Osteocyte (in vitro differentiated cells): ENCODE data around the gene JCAD. TPM values are rescaled to one million over a fixed set of nuclear protein-coding genes. Genes with fewer than 3 reads are reported as not detected.

Source experiments
- DNase-seq: peaks from one replicate; pipeline ENCODE4 v3.0.0; 2021; ENCODE audit warnings: mixed read lengths; ENCODE audit not compliant: unreplicated experiment; ENCODE audit errors: extremely low spot score
- H3K27ac Mint-ChIP-seq: one replicate; pipeline ENCODE4 v1.8.0; 2021; ENCODE audit warnings: mild to moderate bottlenecking, mixed read lengths; ENCODE audit not compliant: unreplicated experiment
- H3K27me3 Mint-ChIP-seq: one replicate; pipeline ENCODE4 v1.8.0; 2021; ENCODE audit warnings: mixed read lengths; ENCODE audit not compliant: unreplicated experiment
- H3K36me3 Mint-ChIP-seq: one replicate; pipeline ENCODE4 v1.8.0; 2021; ENCODE audit warnings: mixed read lengths; ENCODE audit not compliant: unreplicated experiment
- H3K4me1 Mint-ChIP-seq: one replicate; pipeline ENCODE4 v1.8.0; 2021; ENCODE audit warnings: mixed read lengths; ENCODE audit not compliant: unreplicated experiment
- H3K4me3 Mint-ChIP-seq: one replicate; pipeline ENCODE4 v1.8.0; 2021; ENCODE audit warnings: mild to moderate bottlenecking, moderate library complexity, mixed read lengths; ENCODE audit not compliant: unreplicated experiment
- H3K9me3 Mint-ChIP-seq: one replicate; pipeline ENCODE4 v1.8.0; 2021; ENCODE audit warnings: mixed read lengths; ENCODE audit not compliant: unreplicated experiment
- total RNA-seq: library from RNA; stranded (reverse); gene quantifications from 2 replicates; pipeline ENCODE4 v1.2.1, GENCODE V29; 2021
- TF ChIP-seq, protein P1 (sequence below): fragments of 200-600 bp; sonication (generic); IDR thresholded peaks from 2 replicates; pipeline ENCODE4 v1.5.0; 2021; ENCODE audit warnings: antibody characterized with exemption, mild to moderate bottlenecking, moderate library complexity

The JCAD gene
- total RNA-seq, 1 donor from 2014 or later = 7.5 TPM

DNA sequence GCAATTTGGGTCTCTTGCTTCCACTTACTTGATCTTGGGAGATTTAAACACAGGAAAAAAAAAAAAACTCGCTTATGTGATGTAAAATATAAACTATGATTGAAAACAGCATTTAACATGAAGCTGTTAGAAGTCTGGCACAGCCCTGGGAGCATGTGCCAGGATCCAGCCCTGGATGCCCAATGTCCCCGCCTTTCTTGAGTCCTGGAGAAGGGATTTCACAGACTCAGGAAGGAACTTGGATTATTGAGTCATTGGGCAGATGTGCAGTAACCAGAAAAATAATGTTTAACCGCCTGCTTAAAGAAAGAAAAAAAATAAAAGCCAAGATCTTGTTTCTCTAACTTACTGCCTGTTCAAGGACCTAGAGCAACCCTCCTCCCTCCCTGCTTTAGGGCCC, 3.7 kb upstream of the JCAD start:
- DNase-seq = no peak
- H3K27ac Mint-ChIP-seq = peak overlapping the region; percentile 74
- H3K27me3 Mint-ChIP-seq = peaks cover 12% of the 10 kb centered on the region
- no peak overlapping the region for H3K4me3 Mint-ChIP-seq
- H3K36me3 Mint-ChIP-seq = no peaks in the 10 kb centered on the region
- peaks cover 21% of the 10 kb centered on the region for H3K4me1 Mint-ChIP-seq
- H3K9me3 Mint-ChIP-seq = no peaks in the 10 kb centered on the region
- TF ChIP-seq, protein P1, sequence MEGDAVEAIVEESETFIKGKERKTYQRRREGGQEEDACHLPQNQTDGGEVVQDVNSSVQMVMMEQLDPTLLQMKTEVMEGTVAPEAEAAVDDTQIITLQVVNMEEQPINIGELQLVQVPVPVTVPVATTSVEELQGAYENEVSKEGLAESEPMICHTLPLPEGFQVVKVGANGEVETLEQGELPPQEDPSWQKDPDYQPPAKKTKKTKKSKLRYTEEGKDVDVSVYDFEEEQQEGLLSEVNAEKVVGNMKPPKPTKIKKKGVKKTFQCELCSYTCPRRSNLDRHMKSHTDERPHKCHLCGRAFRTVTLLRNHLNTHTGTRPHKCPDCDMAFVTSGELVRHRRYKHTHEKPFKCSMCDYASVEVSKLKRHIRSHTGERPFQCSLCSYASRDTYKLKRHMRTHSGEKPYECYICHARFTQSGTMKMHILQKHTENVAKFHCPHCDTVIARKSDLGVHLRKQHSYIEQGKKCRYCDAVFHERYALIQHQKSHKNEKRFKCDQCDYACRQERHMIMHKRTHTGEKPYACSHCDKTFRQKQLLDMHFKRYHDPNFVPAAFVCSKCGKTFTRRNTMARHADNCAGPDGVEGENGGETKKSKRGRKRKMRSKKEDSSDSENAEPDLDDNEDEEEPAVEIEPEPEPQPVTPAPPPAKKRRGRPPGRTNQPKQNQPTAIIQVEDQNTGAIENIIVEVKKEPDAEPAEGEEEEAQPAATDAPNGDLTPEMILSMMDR = no peak

DNA sequence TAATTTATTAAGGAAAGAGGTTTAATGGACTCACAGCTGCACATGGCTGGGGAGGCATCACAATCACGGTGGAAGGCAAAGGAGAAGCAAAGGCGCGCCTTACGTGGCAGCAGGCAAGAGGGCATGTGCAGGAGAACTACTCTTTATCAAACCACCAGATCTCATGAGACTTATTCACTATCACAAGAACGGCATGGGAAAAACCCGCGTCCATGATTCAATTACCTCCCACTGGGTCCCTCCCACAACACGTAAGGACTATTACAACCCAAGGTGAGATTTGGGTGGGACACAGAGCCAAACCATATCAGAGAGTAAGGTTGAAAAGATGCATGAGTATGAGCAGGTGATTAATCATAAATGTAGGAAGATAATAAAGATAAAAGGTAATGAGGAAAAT, 3.2 kb upstream of the JCAD start:
- Mint-ChIP-seq H3K4me3 (no peak overlapping the region), H3K27me3 (peaks cover 12% of the 10 kb centered on the region), H3K27ac (peak overlapping the region; percentile 54), H3K4me1 (peaks cover 26% of the 10 kb centered on the region), H3K9me3 (no peaks in the 10 kb centered on the region), H3K36me3 (no peaks in the 10 kb centered on the region)
- TF ChIP-seq, protein P1 = no peak
- DNase-seq = no peak

DNA sequence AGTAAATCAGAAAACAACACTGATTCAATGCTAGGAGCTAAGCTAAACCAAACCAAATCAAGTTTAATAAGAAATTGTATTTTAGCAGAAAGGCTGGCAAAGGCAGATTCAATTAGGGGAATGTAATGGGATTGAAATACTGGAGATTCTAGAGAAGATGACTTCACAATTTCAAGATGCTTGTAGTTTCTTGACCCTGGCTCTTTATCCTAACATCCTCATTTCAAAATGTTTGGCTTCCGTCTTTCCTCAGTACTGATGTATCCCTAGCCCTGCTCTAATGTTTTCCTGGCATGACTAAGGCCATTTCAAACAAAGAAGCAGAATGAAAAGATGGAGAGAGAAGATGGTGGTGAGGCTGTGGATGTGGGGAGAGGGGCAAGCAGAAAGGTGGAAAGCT, 2.7 kb upstream of the JCAD start:
- H3K4me1 Mint-ChIP-seq = peaks cover 27% of the 10 kb centered on the region
- TF ChIP-seq, protein P1 = no peak
- H3K27ac Mint-ChIP-seq = peak overlapping the region; percentile 54
- H3K36me3 Mint-ChIP-seq = no peaks in the 10 kb centered on the region
- no peaks in the 10 kb centered on the region for H3K9me3 Mint-ChIP-seq
- DNase-seq = no peak
- no peak overlapping the region for H3K4me3 Mint-ChIP-seq
- H3K27me3 Mint-ChIP-seq = peaks cover 12% of the 10 kb centered on the region

DNA sequence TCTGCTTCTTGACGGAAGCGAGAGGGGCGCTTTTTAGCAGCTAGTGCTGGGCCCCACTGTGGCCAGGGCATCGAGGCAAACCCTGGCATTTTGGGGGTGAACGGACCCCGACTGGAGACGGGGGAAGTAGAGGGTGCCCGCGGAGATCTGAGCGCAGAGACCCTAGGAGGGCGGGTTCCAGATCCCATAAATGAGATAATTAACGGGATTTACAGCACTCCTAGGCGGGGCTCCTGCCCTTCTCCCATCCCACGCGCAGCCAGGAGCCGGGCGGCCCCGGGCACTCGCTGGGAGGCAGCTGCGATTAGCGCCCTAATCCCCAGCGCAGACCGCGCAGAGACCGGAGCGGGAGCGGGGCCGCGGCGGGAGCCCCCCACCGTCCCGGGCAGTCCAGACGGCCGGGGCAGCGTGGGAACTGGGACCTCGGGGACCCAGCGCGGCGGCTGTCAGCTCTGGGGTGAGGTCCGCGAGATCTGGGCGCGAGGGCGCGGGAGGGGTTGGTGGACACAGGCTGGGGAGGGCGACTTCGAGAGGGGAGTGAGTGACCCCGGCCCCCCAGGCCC, 735 bp downstream of the JCAD start:
- Mint-ChIP-seq H3K4me3 (peak overlapping the region; percentile 72), H3K27me3 (peaks cover 12% of the 10 kb centered on the region), H3K36me3 (no peaks in the 10 kb centered on the region), H3K9me3 (no peaks in the 10 kb centered on the region), H3K4me1 (peaks cover 49% of the 10 kb centered on the region), H3K27ac (peak overlapping the region; percentile 63)
- TF ChIP-seq, protein P1 = no peak
- no peak for DNase-seq

DNA sequence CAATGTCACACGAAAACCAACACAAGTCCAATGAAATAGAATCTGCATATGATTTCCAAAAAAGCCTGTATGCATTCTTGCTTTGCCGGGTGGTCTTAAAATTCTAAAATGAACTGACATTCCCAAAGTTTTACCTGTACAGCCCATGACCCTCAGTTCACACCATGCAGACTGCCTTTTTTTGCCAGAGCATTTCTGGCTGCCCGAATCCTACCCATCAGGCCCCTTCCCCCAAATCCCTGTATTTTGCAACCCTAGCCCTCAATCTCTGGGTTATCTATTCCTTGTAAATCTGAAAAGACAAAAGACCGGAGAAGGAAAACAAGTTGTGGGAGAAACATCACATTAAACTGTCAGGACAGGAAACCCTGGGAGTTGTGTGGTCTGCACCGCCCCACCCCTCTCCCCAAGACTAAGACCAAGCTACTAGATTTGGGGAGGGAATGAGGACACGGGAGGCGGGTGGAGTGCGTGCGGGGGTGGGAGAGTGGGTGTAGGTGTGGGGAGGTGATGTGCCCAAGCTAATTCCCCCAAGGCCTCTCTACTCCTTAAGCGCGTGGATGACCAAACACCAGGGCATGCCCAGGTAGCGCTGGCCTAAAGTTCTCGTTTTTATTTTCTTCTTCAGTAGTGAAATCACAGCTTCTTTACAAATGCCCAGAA, 1.4 kb downstream of the JCAD start:
- Mint-ChIP-seq H3K27ac (peak overlapping the region; percentile 63), H3K9me3 (no peaks in the 10 kb centered on the region), H3K36me3 (no peaks in the 10 kb centered on the region), H3K4me1 (peaks cover 43% of the 10 kb centered on the region), H3K4me3 (peak overlapping the region; percentile 72), H3K27me3 (peaks cover 12% of the 10 kb centered on the region)
- TF ChIP-seq, protein P1 = no peak
- no peak for DNase-seq
